Brain microvascular endothelial cell (primary cell): Measurements from ENCODE around the gene BBS9.

ENCODE experiments used
- DNase-seq: peaks from one replicate; pipeline ENCODE4 v3.0.0-alpha.2; 2020
- H3K27ac ChIP-seq: fragments of 250-450 bp; sonication (Bioruptor Pico); 2 replicates; pipeline ENCODE4 v1.5.1; 2020; ENCODE audit warnings: mild to moderate bottlenecking, moderate library complexity
- H3K27me3 ChIP-seq: fragments of 250-450 bp; sonication (Bioruptor Pico); replicated peaks from 2 replicates; pipeline ENCODE4 v1.5.1; 2020; ENCODE audit warnings: mild to moderate bottlenecking
- H3K36me3 ChIP-seq: fragments of 250-450 bp; sonication (Bioruptor Pico); replicated peaks from 2 replicates; pipeline ENCODE4 v1.5.1; 2020; ENCODE audit warnings: mild to moderate bottlenecking
- H3K4me3 ChIP-seq: 2 replicates; pipeline ENCODE4 v1.5.1; 2011; ENCODE audit warnings: low read depth, mild to moderate bottlenecking, control low read depth, low read length, moderate library complexity
- in situ Hi-C: cut with HindIII; loops from 2 replicates; pipeline ENCODE4 v1.10.0; 2017; ENCODE audit warnings: low sequenced_read_pairs, low pct_ligation_motif_present
- TF ChIP-seq, protein P1 (sequence below): IDR thresholded peaks from 2 replicates; pipeline ENCODE4 v1.5.1; 2011; ENCODE audit warnings: low read depth, mild to moderate bottlenecking, moderate library complexity, low read length, control low read depth, inconsistent platforms; ENCODE audit errors: missing control alignments

BBS9 gene

DNA sequence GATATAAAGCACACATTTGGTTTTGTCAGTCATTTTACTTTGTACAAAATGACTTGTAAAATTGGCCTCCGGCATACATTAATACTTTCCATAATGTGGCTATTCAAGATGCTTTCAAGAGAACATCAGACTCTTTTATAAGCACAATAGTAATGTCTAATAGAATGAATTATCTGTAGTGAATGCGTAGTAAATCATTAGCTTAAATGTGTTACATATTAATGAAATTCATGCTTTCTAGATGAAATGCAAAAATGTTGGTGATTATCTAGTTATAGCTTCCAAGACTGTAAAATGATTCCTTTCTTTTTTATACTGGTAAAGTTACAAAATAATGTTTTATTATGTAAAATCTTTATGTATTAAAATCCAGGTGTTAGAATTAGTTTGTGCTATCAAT, 144.0 kb downstream of the BBS9 start:
- DNase-seq, result no peak
- in situ Hi-C loops, result no loop called here
- H3K36me3 ChIP-seq, result no peaks in the 10 kb centered on the region
- TF ChIP-seq, protein P1, sequence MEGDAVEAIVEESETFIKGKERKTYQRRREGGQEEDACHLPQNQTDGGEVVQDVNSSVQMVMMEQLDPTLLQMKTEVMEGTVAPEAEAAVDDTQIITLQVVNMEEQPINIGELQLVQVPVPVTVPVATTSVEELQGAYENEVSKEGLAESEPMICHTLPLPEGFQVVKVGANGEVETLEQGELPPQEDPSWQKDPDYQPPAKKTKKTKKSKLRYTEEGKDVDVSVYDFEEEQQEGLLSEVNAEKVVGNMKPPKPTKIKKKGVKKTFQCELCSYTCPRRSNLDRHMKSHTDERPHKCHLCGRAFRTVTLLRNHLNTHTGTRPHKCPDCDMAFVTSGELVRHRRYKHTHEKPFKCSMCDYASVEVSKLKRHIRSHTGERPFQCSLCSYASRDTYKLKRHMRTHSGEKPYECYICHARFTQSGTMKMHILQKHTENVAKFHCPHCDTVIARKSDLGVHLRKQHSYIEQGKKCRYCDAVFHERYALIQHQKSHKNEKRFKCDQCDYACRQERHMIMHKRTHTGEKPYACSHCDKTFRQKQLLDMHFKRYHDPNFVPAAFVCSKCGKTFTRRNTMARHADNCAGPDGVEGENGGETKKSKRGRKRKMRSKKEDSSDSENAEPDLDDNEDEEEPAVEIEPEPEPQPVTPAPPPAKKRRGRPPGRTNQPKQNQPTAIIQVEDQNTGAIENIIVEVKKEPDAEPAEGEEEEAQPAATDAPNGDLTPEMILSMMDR, result no peak
- no peak overlapping the region for H3K27ac ChIP-seq
- no peaks in the 10 kb centered on the region for H3K27me3 ChIP-seq
- H3K4me3 ChIP-seq, result no peak overlapping the region

DNA sequence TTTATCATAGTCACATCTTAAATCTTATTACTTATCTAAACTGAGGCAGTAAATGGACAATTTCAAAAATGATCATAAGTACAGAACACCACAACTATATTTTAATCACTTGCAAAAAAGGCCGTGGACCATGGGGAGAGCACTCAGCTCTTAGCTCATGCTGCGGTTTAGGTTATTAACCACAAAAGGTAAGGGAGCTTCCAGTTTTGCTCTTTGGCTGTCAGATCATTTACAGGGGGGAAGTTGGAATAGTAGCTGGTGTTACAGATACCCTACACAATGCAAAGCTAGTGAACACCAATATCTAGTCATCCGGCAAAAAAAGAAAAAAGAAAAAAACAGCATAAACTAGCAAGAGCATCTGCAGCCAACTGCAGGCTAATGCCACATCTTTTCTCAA, 147.0 kb downstream of the BBS9 start:
- no peaks in the 10 kb centered on the region for H3K36me3 ChIP-seq
- H3K4me3 ChIP-seq, result no peak overlapping the region
- DNase-seq, result no peak
- H3K27ac ChIP-seq, result no peak overlapping the region
- H3K27me3 ChIP-seq, result no peaks in the 10 kb centered on the region
- in situ Hi-C loops, result no loop called here
- TF ChIP-seq, protein P1, result no peak

DNA sequence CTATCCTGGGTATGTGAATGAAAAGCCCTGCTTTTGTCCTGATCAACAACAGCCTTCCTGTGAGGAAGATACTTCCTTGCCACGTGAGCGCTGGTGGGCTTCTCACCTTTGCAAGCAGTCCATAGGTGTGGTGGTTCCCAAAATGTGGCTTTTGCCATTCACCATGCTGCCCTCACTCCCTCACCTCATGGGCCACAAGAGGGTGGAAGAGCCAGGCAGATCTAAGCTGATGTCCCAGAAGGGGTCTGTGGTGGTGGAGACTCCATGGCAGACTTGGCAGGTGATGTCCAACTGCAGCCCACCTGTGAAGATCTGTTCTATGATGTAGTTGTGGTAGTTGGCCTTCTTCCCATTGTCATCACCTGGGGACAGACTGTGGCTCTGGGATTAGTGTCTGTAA, 147.4 kb downstream of the BBS9 start:
- DNase-seq, result no peak
- Histone ChIP-seq H3K27me3 (no peaks in the 10 kb centered on the region), H3K27ac (no peak overlapping the region), H3K4me3 (no peak overlapping the region), H3K36me3 (no peaks in the 10 kb centered on the region)
- TF ChIP-seq, protein P1, result no peak
- in situ Hi-C loops, result no loop called here

DNA sequence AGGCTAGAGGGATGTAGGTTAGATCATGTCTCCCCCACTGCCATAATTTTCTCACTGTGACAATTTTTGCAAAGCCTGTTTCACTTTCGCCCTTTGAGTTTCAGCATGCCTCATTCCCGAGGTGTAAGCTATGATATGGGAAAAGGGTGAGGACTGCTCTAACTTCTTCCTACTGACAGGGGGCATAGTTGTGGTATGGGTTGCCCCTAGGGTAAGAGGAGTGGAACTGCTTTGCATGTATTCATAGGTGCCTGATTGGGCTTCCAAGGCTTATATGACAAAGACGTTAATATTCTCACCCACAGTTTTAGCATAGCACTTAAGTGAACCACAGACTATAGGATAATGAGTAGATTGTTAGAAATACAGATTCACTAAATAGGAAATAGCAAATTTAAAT, 148.7 kb downstream of the BBS9 start:
- no peak for DNase-seq
- Histone ChIP-seq H3K27me3 (no peaks in the 10 kb centered on the region), H3K4me3 (no peak overlapping the region), H3K36me3 (no peaks in the 10 kb centered on the region), H3K27ac (no peak overlapping the region)
- TF ChIP-seq, protein P1, result no peak
- in situ Hi-C loops, result no loop called here

DNA sequence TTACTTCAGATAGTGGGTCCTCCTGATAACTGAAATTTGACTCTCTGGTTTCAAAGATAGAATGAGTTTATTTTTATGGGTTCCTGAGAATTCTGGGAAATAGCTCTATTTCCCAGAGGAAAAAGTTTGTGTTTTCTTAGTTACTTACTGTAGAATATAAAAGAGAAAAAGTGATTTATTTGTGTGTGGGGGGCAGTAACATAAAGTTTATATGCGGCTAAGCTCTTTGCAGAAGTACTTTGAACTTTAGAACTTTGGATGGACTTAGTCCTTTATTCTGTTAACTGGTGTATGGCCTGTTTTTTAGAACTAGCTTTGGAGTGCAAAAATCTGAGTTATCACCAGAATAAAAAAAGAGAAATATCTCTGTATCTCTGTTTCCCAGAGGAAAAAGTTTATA, 157.1 kb downstream of the BBS9 start:
- Histone ChIP-seq H3K27me3 (no peaks in the 10 kb centered on the region), H3K36me3 (no peaks in the 10 kb centered on the region), H3K4me3 (no peak overlapping the region), H3K27ac (no peak overlapping the region)
- in situ Hi-C loops, result no loop called here
- no peak for DNase-seq
- TF ChIP-seq, protein P1, result no peak

DNA sequence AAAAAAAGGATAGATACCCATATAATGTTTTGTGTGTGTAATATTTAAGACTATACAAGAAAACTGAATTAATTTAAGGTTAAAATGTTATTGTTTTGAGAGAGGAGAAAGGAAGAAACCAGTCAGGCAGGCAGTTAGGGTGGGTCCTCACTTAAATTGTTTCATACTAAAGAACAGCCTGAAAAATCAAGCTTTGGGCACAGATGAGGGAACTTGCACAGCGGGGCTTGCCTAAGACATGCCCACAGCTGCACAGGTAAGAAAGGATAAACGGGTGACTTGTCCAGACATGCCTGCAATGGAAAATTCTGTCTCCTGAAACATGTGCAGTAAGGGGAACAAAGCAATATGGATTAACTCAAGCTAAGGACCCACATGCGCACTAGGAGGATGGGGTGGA, 158.4 kb downstream of the BBS9 start:
- Histone ChIP-seq H3K27me3 (no peaks in the 10 kb centered on the region), H3K27ac (no peak overlapping the region), H3K4me3 (no peak overlapping the region), H3K36me3 (no peaks in the 10 kb centered on the region)
- in situ Hi-C loops, result no loop called here
- TF ChIP-seq, protein P1, result no peak
- no peak for DNase-seq
